SK-MEL-5 (cell line): ENCODE results near the gene VAX1. TPM values are rescaled to one million over a fixed set of nuclear protein-coding genes. Genes with fewer than 3 reads are reported as not detected.
A peak's percentile ranks its signal among the peaks of the same experiment; 100 is the strongest.

Source experiments
- DNase-seq: peaks from one replicate; pipeline ENCODE4 v3.0.0-alpha.2; 2016; ENCODE audit warnings: low read depth, low spot score
- in situ Hi-C: cut with HindIII; loops from 2 replicates; pipeline ENCODE4 v1.10.0; 2016; ENCODE audit warnings: low sequenced_read_pairs, high pct_unique_total_duplicates, low pct_unique_long_range_greater_than_20kb
- total RNA-seq: library from RNA; depleted of rRNA; stranded (reverse); fragments of >200 nt; shearing (Covaris generic); gene quantifications from 2 replicates; pipeline ENCODE4 v1.2.3, GENCODE V29; 2014

The VAX1 gene
- total RNA-seq, 1 experiment from 2014 or later, result 1.1 TPM

- DNase-seq, result no peak
- in situ Hi-C loops, result no loop called here
These were observed 28.6 kb upstream of the VAX1 start for GRCh38 chr10:117166418-117167345.

DNA sequence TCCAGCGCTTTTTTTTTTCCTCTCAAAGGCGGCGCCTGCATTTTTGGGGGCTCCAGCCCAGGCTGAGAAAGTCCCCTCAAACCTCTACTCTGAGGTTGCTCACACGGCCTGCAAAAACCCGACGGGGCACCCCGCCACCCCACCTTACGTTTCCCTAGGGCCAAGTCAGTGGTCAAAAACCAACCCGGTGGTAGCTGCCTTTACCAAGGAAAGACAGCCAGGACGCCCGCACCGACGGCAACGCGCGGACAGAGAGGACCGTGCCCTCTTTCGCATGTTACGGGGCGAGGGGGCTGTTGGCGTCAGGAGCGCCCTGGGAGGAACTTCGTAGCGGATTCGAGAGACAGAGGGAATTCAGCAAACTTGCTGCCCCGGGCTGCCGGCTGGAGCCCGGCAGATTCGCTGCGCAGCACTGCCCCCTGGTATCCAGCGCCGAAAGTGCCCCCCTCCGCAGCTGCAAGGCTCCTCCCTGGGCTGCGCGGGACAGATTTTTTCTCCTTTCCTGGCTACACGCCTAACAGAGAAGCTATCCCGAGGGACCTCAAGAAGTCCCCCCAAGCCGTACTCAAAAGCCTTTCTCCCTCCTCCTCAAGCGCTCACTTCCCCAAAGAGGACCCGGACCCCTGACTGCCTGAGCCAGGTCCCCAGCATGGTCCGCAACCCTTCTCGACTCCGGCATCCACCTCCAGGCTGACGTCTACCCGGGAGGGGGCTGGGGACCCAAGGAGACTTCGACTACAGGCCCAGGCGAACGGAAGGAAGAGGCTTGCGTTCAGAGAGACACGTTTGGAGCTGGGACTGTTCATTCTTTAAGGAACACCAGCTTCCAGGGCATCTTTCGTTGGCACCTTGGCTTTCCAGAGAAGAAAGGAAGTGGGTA, 27.7 kb upstream of the VAX1 start:
- in situ Hi-C loops, result no loop called here
- peak; percentile 66 for DNase-seq

DNA sequence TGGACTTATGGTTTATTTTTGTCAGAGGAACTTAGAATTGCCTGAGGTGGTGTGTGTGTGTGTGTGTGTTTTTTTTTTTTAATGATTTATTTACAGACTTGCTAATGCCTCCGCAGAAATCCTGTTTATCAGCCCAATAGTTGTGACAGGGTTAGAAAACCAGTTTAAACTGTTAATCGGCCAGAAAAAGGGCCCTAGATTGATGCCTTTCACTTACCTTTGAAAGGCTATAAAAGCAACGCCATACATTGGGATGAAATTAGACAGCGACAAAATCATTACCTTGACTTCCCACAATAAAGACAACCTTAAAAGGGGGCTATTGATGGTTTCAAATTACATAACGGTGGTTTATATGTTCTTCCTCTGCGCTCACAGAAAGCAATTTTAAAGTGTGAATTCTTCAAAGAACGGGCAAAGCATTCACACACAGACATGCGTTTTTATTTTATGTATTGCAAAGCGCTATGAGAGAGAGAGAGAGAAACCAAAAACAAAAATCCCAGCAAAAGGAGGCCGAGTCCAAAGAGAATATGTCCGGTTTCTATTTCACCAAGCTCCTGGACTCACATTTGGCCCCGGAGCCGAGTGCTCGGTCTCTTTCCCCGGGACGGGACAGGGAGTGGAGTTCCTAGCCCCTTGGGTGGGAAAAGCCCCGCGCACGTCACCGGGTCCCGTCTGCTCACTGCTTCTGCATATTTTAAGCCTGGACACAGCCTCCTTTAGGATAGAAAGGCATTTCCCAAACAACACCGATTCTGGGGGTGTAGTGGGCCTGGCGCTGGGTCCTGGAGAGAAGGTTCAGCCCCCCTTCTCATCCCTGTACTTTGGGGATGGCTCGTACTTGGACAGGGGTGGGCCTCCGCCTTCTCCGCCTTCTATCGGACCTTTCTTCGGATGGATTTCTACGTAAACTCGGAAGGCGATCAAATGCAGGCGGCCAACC, 26.8 kb upstream of the VAX1 start:
- no peak for DNase-seq
- in situ Hi-C loops, result no loop called here

DNA sequence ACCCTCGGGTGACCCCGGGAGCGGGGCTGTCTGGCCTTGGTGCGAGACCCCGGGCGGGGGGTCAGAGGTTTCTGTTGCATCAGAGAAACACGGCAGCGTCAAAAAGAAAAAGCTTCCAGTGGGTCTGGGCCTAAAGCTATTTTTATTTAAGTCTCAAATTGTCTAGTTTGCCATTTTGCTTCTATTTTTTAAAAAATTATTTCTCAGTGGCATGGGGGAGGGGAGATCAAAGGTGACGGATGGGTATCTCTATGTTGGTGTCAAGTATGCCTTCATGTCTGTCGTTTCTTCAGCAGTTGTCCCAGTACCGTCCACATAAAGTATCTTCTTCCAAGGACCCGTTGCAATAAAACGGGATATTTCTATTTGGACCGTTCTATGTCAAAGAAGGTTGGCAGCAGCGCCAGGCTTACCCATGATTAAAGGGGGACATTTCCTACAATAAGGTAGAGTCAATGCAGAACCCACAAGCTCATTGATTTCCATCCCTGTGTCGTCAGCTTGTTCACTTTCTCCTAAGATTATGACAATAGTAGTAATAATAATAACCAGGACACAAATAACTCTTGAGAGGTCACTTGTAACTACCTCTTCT, 26.0 kb upstream of the VAX1 start:
- DNase-seq, result no peak
- in situ Hi-C loops, result no loop called here

GRCh38 chr10:117163061-117163953, 25.2 kb upstream of the VAX1 start:
- in situ Hi-C loops, result no loop called here
- peak; percentile 34 for DNase-seq

- no peak for DNase-seq
- in situ Hi-C loops, result no loop called here
These were observed 24.3 kb upstream of the VAX1 start for GRCh38 chr10:117162093-117163060.

- in situ Hi-C loops, result no loop called here
- no peak for DNase-seq
These were observed 23.4 kb upstream of the VAX1 start for GRCh38 chr10:117161386-117162033.

- no peak for DNase-seq
- in situ Hi-C loops, result no loop called here
These were observed 22.5 kb upstream of the VAX1 start for GRCh38 chr10:117160567-117160966.

- in situ Hi-C loops, result no loop called here
- no peak for DNase-seq
These were observed 21.3 kb upstream of the VAX1 start for GRCh38 chr10:117159390-117159789.

DNA sequence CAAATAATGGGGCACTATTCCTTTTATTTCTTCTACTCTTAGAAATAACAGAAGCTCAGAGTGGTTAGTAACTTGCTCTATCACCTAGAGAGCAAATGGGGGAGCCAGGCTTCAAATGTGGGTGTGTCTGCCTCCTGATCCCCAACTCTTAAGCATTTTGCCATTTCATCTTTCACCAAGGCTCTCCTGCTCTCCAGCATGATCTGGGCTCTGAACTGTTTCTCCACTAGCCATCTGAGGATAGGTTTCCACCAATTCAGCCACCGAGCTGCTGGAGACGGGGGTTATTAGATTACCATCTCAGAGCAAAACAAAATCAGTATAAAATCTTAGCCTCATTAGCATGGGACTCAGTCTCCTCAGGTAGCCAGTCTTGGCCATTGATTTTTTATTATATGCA, 20.2 kb upstream of the VAX1 start:
- in situ Hi-C loops, result no loop called here
- no peak for DNase-seq

DNA sequence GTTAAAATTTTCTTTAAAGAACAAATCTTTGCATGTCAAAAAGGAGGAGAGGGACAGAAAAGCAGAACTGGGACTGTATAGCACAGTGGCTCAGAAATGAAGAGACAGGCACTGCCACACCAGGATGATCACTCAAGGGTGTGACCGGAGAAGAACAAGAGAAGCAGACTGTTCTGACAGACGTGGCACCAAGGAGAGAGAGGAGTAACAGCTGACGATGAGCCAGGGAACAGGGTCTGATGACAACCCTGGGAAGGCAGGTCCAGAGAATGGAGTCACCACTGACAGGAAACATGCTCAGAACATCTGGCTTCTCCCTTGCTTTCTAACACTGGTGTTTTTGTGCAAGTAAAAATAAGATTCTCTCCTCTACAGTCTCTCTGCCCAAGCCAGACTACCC, 14.6 kb upstream of the VAX1 start:
- in situ Hi-C loops, result no loop called here
- no peak for DNase-seq

DNA sequence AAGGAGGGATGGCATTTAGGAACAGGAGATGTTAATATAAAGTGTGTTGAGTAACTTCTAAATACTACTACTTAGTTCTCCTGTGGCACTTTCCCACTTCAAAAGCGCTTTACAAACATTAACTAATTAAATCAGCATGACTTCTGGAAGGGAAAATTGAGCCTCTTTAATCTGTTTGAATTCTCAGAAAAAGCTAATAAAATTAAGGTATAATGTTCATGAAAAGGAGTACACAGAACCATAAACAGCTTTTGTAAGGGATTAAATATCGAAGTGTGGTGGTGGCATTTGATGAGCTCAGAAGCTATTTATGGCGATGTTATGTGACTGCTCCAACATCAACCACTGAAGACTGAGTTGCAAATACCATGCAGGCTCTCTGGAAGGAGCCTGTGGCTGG, 10.2 kb upstream of the VAX1 start:
- DNase-seq, result no peak
- in situ Hi-C loops, result no loop called here

DNA sequence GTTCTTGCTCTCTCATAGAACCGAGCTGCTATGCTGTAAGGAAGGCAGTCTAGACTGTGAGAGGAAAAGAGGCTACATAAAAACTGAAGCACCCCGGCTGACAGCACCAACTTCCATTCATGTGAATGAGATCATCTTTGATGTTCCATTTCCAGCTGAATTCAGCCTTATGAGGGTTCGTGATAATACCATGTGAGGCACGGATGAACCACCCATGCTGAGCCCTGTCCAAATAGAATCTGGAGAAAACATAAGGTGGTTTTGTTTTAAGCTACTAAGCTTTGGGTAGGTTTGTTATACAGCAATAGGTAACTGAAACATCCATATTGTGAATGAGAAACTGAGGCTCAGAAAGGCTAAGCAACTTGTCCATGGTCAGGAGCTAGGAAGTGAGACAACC, 6.9 kb upstream of the VAX1 start:
- DNase-seq, result no peak
- in situ Hi-C loops, result no loop called here

DNA sequence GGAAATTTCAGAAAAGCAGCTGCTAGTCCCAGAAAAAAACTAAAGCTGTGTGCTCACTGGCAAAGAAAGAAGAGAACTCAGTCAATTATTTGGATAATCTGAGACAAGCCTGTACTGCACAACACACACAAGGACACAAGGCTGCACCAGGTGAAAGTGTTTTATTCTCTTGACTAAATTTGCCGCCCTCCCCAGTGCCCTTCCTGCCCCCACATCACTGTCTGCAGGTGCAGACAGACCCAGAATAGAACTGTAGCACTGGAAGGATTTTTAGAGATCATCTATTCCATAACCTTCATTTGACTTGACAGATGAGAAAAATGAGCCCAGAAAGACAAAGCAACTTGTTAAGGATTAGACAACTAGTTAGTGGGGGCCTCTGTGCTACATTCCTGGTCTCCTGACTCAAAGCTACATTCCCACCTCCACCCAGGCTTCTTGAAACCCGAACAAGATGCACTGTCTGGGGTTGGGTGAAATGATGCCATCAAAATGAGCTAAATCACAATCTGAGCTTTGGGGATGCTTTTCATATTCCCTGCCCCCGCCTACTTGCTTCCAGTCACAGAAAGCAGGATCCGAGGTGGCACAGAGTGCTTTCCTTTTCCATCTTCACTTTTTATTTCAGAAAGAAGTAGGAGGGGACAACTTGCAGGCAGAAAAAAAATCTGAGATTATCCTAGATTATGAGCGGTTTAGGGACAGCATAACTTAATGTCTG, 5.2 kb upstream of the VAX1 start:
- DNase-seq, result no peak
- in situ Hi-C loops, result no loop called here
